MV-4-11 (cell line): ENCODE data around the gene IYD.
A peak's percentile ranks its signal among the peaks of the same experiment; 100 is the strongest.

Experiments
- DNase-seq: peaks from one replicate; lab custom pipeline; 2025; lab: John Stamatoyannopoulos, UW

Gene IYD

DNA sequence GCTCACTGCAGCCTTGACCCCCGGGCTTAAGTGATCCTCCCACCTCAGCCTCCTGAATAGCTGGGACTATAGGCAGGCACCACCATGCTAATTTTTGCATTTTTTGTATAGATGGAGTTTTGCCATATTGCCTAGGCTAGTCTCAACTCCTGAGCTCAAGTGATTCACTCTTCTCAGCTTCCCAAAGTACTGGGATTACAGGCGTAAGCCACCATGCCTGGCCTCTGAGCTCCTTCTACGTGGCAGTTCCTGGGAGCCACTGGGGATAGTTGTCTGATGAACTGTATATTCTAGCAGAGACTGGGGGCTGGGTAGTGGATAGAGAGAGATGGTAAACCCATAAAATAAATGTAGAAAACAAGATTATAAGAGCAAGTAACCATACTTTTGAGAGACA lies 26.1 kb downstream of the IYD start:
- no peak for DNase-seq

DNA sequence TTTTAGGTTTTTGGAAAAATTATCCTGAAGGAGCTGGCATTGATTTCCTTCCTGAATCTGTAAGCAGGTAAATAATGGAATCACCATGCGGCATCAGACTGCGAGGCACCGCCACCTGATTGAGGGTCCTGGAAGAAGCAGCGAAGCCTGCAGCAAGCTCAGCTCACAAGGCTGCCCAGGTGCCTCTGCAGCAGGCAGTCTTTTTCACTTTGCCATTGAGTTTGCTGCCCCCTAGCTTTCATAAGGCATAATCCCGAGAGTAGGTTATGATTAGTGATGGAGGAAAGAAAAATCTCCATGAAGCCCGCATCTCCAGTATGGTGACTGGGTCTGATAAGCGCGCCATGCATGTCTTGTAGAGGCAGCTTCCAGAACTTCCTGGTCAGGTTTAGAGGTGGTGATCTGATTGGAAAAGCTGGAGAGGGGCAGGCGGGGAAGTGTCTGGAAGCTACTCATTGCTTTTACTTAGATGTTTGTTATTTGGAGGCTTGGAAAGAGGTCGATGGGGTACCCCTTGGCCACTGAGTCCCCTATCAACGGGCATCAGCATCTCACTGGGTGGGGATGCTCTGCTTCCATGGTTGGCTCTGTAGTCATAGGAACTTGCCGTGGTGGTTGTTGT lies 26.7 kb downstream of the IYD start:
- DNase-seq = peak; percentile 26

DNA sequence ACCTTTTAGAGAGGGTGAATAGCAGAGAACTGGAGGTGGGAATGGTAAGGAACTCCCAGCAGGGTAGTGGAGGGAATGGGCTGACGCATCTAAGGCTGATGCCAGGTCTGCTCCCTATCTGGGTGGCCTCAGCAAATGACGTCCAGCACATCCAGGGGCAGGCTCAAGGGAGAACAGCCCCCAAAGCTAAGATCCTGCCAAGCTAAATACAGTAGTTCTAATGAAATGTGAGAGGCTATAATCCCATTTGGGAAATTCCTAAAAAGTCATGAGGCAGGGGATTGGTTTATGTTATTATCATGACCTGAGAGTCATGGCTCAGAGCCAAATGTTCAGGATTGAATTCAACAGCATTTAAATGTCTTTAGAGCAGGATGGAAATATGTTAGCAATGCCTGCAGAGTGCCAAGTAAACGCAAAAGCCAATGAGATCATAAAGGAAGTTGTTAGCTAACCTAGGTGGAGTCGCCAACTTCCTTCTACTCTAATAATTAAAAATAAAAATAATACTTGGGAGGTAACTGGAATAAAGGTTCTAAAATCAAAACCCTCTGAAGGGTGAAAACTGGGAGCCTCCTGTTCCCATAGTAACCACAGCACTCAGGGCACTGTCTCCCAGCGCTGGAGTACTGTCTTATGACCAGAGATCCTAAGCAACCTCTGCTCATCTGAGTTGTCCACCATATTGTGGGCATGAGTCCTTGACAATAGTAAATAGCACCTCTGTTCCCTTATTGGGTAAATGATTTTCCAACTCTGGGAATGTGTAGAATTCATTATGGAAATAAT lies 34.8 kb downstream of the IYD start:
- DNase-seq = no peak

DNA sequence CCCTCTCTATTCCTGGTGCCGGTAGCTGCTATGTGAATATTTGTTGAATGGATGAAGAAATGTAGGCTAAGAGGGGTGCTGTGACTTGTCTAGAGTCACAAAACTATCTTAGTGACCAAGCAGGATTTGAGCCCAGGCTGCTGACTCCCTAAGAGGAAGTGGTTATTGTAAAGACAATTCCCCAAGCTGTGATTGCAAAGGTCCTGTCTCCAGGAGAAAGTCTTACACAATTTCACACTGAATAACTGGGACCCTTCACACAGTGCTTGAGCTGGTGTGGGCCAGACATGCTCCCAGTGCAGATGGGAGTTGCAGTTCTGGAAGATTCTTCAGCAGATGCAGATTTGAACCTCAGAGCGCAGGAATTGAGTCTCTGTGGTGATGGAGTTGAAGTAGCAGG lies 38.1 kb downstream of the IYD start:
- DNase-seq = peak; percentile 47

DNA sequence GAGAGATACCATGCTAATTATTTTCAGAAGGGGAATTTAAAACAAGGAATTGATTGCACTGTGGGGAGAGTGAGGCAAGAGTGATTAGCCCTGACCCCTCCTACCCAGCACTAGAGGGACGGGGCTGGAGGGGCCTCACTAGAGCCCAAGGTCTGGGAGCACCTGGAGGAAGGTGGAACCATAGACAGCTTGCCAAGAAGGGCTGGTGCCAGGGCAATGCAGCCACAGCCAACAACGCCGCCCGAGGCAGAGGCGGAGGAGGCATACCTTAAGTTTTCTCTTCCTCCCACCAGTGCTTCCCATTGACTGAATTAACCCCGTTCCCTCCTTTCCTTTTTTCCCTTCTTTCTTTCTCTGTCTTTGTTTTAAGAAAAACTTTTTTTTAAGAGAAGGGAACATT lies 40.0 kb downstream of the IYD start:
- DNase-seq = no peak

DNA sequence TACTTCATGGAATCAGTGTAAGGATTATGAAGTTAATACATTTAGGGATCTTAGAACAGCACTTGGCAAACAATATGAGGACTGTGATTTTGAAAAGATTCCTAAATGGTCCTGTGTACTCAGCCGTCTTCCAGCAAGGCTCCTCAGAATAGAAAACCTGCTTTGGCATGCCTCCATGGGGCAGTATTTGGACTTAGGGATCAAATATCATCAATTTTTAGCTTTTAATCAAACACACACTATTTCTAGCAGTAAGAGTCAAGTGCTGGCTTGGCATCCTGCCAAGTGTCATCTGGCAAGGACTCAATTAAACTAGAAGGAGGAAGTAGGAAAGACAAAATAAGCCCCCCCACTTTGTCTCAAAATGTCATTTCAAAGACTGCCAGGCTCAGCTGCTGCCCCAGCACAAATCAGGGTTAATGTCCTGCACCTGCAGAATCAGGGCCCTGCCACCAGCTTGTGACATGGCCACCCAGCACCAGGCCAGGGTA lies 40.8 kb downstream of the IYD start:
- DNase-seq = peak; percentile 61

DNA sequence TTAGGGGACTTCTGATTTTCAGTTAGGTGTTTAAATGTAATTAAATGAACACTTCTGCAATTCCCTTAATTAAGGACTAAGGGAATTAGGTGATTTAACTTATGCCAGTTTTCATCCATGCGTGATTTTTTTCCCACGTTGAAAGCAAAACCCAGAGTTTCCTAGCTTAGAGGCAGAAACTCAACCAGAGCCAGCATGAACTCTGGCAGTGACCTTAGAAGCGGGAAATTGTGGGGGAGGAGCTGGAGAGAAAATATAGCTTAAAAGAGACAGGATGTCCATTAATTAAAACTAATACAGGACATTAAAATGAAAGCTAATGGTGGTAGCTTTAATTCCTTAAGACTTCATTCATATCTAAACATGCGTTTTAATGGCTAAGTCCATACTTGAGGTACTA lies 41.6 kb downstream of the IYD start:
- DNase-seq = no peak

DNA sequence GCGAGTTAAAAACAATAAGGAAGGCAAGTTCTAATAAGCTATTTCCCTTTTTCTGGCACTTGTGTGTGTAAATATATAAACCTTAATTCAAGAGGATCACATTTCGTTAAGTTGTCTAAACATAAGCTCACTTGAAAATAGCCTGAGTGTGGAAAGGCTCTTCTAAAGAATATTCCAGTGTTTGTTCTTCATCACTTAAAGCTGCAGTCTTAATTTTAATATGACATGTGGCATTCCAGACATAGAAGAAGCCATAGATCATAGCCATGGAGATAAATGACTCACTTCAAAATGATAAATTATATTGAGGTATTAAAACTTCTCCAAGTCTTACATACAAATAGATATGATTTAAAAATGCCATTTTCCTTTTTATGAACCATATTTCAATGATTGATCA lies 42.1 kb downstream of the IYD start:
- no peak for DNase-seq

DNA sequence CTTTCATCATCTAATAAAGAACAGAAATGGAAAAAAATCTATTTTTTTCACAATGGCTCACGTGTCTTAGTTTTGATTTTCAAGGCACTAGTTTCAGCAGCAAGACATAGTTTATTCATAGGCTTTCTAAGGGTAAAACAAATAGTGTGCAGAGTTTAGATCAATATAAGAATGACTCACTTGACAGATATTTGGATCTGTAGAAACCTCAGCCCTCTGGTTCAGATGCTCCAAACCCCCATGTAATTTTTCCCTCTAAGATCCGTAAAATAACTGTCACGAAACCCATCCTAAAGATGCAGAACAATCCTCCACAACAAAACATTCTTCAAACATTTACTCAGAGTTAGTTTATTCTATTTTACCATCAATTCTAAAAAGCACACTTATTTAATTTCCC lies 43.4 kb downstream of the IYD start:
- DNase-seq = no peak

DNA sequence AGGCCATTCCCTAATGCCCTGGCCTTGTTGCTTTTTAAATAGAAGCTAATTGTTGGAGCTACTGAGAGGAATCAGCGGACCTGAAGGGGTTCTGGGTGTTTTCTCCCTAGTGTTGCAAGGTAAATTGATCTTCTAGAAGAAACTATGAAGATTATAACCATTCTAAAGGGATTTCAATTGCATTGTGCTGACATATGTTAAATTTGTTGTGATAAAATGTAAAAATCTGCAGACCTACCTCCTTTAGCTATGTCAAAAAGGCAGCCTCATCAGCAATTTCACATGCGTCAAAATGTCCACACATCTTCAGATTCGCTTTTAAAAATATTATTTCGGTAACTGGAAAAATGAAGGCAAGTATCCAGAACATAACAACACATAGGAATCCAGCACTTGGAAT lies 44.4 kb downstream of the IYD start:
- no peak for DNase-seq

DNA sequence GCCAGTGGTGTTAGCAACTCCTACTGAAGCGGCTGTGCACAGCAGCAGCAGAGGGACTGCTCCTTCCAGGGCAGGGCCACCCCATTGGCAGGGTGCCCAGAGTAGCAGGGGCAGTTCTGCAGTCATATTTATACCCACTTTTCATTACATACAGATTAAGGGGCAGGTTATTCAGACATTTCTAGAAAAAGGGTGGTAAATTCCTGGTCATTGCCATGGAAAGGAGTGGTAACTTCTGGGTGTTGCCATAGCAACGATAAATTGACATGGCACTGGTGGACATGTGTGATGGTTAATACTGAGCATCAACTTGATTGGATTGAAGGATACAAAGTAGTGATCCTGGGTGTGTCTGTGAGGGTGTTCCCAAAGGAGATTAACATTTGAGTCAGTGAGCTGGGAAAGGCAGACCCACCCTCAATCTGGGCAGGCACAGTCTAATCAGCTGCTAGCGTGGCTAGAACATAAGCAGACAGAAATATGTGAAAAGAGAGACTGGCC lies 45.0 kb downstream of the IYD start:
- DNase-seq = no peak

DNA sequence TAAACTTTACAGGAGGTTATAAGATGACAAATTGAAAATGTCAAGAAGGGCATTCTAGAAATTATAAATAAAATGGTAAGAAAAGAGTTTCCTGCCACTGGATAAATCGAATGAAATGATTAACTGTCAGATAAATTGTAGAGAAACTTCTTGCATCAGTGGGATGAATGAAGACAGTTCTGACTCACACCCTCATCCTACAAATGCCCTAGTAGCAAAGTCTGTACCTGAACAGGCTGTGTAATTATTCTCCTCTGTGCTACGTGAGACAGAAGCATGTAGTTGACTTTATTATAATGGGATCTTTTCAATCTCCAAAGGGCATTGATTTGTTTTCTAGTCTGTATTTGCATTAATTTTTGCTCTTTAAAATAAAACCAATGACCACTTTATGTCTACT lies 47.3 kb downstream of the IYD start:
- no peak for DNase-seq

DNA sequence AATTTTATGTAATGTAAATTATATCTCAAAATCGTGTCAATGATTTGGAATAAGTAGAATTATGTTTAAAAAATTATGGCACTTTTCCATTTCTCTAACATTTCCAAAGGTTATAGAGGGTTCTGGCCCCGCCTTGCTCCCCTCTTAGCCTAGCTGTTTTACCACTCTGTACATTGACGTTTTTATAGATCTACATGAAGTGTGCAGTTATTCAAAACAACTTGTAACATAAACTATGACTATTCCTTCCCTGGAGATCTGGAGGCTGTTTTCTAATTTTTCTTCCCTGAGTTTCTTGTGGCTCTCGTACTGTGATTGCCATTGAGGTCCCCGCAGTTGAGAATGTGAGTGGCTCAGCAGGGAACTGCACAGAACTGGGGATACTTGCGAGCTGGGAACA lies 48.4 kb downstream of the IYD start:
- DNase-seq = no peak

DNA sequence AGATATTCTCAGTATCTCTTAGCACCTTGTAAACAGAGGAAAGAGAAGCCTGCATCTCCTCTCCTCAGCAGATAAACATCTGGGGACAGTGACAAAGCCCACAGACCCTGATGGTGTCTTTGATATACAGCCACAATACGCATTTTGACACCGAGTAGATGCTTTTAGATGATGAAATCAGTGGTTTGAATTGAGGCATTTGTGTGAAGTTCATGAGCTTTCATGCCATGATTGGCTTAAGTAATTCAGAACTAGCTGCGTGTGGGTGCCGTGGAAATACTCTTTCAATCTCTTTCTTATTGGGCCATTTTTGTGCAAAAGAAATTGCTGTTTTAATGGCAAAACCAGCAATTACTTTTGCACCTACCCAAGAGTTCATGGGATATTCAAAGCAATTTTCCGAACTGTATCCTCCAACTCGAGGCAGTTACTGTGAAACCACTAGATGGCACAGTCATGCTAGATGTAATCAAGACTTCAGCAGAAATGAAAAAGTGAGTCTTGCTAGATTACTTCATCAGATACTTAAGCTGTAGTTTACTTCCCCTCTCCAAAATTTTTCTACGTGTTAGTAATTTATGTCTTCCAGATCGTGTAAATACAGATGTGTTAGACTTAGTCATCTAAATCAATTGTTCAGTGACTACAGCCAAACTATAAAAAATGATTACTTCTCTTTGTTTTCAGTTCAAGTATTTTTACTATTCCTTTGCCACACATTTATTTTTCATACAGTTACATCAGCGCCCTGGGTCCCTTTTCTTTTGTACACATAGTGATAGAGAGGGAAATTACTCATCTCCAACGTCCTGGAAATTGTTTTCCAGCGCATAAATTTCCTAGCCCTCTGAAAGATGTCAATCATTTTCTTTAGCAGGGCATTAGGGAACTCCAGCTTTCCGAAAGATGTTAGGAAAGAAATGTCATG lies 49.4 kb downstream of the IYD start:
- peak; percentile 87 for DNase-seq

DNA sequence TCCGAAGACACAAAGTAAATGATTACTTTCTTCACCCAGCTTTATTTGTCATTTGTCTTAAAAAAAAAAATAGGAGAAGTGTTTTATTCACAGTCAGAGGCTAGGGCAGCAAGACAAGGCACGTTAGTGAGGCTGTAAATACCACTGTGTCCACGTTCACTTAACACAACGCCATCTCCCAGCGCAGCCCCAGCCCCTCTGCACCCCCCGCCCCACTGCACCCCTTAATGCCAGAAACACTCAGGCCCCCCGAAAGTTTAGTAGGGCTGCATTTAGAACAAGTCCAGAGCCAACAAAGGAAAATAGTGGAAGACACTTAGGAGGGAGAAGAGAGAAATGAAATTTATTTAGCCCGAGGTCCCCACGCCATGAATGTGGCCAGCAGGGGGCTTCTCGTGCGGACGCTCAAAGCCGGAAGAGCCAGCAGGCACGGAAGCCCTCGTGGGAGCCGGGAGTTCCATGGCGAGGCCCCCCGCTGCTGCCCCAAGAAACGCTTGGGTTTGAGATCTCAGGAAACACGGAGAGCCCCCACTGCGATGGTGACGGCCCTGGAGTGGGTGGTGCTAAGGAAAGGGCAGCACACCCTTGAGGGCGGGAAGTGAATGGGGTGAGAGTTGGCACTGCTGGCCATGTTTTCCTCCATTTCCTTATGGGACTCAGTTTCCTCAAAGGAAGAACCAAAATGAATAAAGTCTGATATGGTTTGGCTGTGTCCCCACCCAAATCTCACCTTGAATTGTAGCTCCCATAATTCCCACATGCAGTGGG lies 50.2 kb downstream of the IYD start:
- DNase-seq = peak; percentile 43

DNA sequence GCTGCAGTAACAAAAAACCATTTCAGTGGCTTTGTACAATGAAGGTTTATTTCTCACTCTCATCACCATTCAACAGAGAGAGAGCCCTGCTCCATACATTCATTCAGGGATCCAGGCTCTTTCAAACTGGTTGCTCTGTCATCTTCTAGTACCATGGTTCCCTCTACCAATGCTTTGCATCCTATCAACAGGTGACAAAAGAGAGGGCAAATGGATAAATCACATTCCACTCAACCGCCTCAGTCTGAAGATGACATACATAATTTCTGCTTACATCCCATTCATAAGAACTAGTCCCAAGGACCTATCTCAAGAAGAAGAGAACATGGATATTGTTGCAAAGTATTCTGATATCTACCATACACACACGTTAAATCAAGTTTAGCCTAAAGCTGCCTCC lies 51.6 kb downstream of the IYD start:
- no peak for DNase-seq

DNA sequence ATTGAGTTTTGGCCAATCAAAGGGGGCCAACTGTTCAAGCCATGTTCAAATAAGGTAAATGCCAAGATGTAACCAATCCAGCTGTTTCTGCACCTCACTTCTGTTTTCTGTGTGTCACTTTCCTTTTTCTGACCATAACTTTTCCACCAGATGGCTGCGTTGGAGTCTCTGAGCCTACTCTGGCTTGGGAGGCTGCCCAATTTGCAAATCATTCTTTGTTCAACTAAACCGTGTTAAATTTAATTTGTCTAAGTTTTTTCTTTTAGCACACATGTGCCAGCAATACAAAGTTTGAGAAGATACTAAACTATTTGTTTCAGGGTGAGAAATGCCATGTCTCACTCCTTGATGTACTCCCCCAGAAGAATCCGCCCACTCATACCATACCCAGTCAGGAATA lies 52.1 kb downstream of the IYD start:
- DNase-seq = no peak

DNA sequence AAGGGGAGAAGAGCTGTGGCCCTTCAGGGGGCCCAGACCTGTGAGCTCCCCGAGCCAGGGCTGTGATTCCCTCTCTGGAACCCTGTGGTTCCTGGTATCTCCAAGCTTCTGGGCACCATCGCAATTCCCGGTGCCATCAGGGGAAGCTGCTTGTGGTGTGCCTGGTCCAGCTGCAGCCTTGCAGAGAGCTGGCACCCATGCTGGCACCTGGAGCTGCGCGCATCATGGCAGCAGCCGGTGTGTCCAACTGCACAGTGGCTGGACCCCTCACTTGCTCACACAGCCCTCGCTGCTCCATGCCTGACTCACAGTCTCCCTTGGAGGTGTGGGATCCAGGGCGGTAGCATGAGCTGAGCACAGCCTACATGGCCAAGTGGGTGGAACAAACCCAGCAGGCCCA lies 56.7 kb downstream of the IYD start:
- no peak for DNase-seq

DNA sequence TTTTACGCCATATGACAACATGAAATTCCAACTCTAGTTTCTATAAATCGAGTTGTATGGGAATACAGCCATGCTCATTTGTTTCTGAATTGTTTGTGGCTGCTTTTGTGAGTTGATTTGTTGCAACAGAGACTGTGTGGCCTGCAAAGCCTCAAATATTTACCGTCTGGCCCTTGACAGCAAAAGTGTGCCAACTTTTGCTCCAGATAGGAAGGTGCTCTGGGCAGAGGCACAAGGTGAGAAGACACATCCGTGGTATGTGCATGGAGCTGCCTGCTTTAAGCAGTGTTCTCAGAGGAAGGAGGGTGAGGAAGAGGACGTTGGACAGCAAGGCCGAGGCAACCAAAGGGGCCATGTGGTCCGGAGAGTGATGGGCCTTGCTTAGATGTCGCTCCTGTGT lies 57.4 kb downstream of the IYD start:
- no peak for DNase-seq

DNA sequence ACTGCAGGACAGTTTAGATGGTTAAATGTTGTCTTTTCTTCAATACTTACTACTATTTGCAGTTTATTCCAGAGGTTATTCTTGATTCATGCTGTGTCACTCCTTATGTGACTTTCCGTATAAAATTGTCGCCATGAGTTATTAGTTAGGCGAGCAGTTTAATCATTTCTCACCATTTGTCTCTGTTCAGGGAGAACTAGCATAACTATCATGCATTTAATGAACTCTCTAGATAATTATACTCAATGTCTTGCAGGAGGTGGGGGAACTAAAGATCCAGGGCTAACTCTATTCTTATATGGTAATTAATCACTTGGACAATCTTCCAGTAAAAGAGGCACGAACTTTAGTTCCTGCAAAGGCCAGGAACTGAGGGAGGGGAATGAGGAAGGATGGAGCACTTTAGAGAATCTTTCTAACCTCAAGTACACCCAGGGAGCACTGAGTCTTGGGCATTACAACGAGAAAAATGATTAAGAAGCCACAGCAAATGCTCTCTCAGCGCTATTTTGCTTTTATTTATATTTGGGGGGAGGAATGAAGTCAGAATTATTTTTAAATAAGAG lies 58.3 kb downstream of the IYD start:
- DNase-seq = no peak

DNA sequence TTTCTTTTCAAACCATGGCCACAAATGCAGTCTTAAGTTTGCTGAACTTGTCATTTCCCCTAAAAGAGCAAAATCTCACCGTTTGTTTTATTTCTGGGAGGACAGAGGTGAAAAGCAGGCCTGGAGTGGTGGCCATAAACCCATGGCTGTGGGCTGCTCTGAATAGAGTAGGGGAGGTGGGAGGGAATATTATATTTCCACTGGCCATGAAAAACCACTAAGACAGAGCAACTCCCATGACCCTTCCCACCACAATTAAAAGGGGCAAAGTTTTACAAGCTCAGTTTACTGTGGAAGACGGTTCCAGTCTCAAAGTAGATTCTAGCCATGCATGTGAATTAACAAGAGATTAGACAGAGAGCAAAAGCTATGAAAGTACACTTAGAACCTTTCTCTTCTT lies 59.0 kb downstream of the IYD start:
- no peak for DNase-seq
